Panc1 (cell line): ENCODE data around the gene CCDC9B. TPM values are rescaled to one million over a fixed set of nuclear protein-coding genes. Genes with fewer than 3 reads are reported as not detected.

Source experiments
- ATAC-seq: fragments of 200-7000 bp; cut with Tn5 transposase; 2 replicates; pipeline ENCODE4 v1.9.1; 2020; ENCODE audit warnings: mild to moderate bottlenecking, moderate library complexity
- BruUV-seq: library from RNA; stranded (reverse); fragments of 400-500 nt; replicated peaks from 2 replicates; lab custom pipeline; 2021; lab: Mats Ljungman, UMichigan
- CTCF ChIA-PET: fragments of 300-600 bp; sonication (Branson Sonifier 250); formaldehyde crosslinking; loops from one replicate; lab custom pipeline; 2022; ENCODE audit warnings: antibody characterized with exemption; lab: Charles Lee
- POLR2A ChIA-PET: fragments of 300-600 bp; sonication (Branson Sonifier 250); formaldehyde crosslinking; loops from one replicate; lab custom pipeline; 2022; ENCODE audit warnings: antibody characterized with exemption; lab: Charles Lee
- DNase-seq: peaks from one replicate; pipeline ENCODE4 v3.0.0-alpha.2; 2010; ENCODE audit warnings: low read depth, low spot score
- H3K27ac ChIP-seq: 2 replicates; pipeline ENCODE4 v1.5.1; 2011; ENCODE audit warnings: mild to moderate bottlenecking, low read length, inconsistent platforms
- H3K27me3 ChIP-seq: fragments of 200-500 bp; sonication (Bioruptor generic); 2 replicates; pipeline ENCODE4 v1.6.0; 2014; ENCODE audit warnings: low read length, inconsistent platforms; ENCODE audit not compliant: control insufficient read depth, insufficient read depth
- H3K36me3 ChIP-seq: fragments of 200-500 bp; sonication (Bioruptor generic); 2 replicates; pipeline ENCODE4 v1.5.1; 2014; ENCODE audit warnings: inconsistent platforms, mild to moderate bottlenecking, low read length, moderate library complexity; ENCODE audit not compliant: control insufficient read depth, insufficient read depth
- H3K4me1 ChIP-seq: 2 replicates; pipeline ENCODE4 v1.5.1; 2011; ENCODE audit warnings: inconsistent platforms, mild to moderate bottlenecking, low read length, moderate library complexity; ENCODE audit not compliant: control insufficient read depth, insufficient read depth
- H3K4me3 ChIP-seq, 2 experiments: 2 replicates each; pipeline ENCODE4 v1.5.1; 2011 to 2012; ENCODE audit warnings: low read depth in 2 of 2, low read length in 2 of 2, mild to moderate bottlenecking in 2 of 2, inconsistent platforms in 1 of 2, moderate library complexity in 1 of 2
- H3K9me3 ChIP-seq: fragments of 200-500 bp; sonication (Bioruptor generic); 2 replicates; pipeline ENCODE4 v1.5.1; 2014; ENCODE audit warnings: low read depth, mild to moderate bottlenecking, inconsistent platforms, low read length, moderate library complexity; ENCODE audit not compliant: control insufficient read depth, insufficient read depth
- CTCF ChIP-seq: fragments of 450-650 bp; IDR thresholded peaks from 2 replicates; pipeline ENCODE4 v1.5.1; 2017; ENCODE audit warnings: mild to moderate bottlenecking
- POLR2AphosphoS5 ChIP-seq: IDR thresholded peaks from 2 replicates; pipeline ENCODE4 v1.6.1; 2012; ENCODE audit warnings: mild to moderate bottlenecking, low read depth, low read length, moderate library complexity
- REST ChIP-seq, 2 experiments: IDR thresholded peaks; 2 replicates each; pipeline ENCODE4 v1.6.1; 2011 to 2012; ENCODE audit warnings: low read depth in 2 of 2, control low read depth in 1 of 2, low read length in 1 of 2, mild to moderate bottlenecking in 1 of 2, moderate library complexity in 1 of 2; ENCODE audit not compliant: insufficient read depth in 1 of 2
- SIN3A ChIP-seq: IDR thresholded peaks from 2 replicates; pipeline ENCODE4 v1.6.1; 2012; ENCODE audit warnings: low read depth, mild to moderate bottlenecking, low read length, moderate library complexity, borderline replicate concordance; ENCODE audit not compliant: insufficient read depth
- TCF7L2 ChIP-seq: IDR thresholded peaks from 2 replicates; pipeline ENCODE4 v1.6.1; 2011; ENCODE audit warnings: mild to moderate bottlenecking, low read depth, low read length, inconsistent platforms
- in situ Hi-C: cut with HindIII; loops from 2 replicates; pipeline ENCODE4 v1.10.0; 2016; ENCODE audit warnings: low sequenced_read_pairs, low pct_unique_long_range_greater_than_20kb
- intact Hi-C: fragments of 100-400 bp; cut with micrococcal nuclease; formaldehyde crosslinking; loops from one replicate; pipeline ENCODE4 v1.10.0; 2022; ENCODE audit not compliant: unreplicated experiment
- total RNA-seq: library from RNA; stranded (reverse); gene quantifications from one replicate; pipeline ENCODE4 v1.2.1, GENCODE V29; 2021; ENCODE audit not compliant: unreplicated experiment

Gene CCDC9B
- total RNA-seq, 1 experiment from 2014 or later = 55.9 TPM

- in situ Hi-C loops = no loop called here
- DNase-seq (no peak), ATAC-seq (no peak)
- BruUV-seq = no TSS peak
- Histone ChIP-seq H3K27ac (no peak overlapping the region), H3K36me3 (no peaks in the 10 kb centered on the region), H3K4me1 (no peaks in the 10 kb centered on the region), H3K4me3 (no peak overlapping the region), H3K27me3 (no peaks in the 10 kb centered on the region), H3K9me3 (peaks cover 6% of the 10 kb centered on the region; the same call in 1 of the 2 replicates)
- POLR2A ChIA-PET = no interaction called here
- CTCF ChIA-PET = no interaction called here
- TF ChIP-seq CTCF (no peak), POLR2AphosphoS5 (no peak), SIN3A (no peak)
- intact Hi-C loops = no loop called here
These were observed 40.4 kb downstream of the CCDC9B start for GRCh38 chr15:40300367-40300766.

- H3K27ac ChIP-seq = no peak overlapping the region
- intact Hi-C loops = no loop called here
- no peaks in the 10 kb centered on the region for H3K36me3 ChIP-seq
- in situ Hi-C loops = no loop called here
- DNase-seq (no peak), ATAC-seq (no peak)
- TF ChIP-seq REST (IDR thresholded peaks at IDR 0.05; ENCODE audit: insufficient read depth in 1 of 2, low read depth in 2 of 2, low read length in 1 of 2) (no peak), POLR2AphosphoS5 (no peak), TCF7L2 (no peak), CTCF (no peak), SIN3A (no peak)
- ChIA-PET CTCF (no interaction called here), POLR2A (no interaction called here)
- BruUV-seq = no TSS peak
- no peaks in the 10 kb centered on the region for H3K4me1 ChIP-seq
- H3K9me3 ChIP-seq = peaks cover 6% of the 10 kb centered on the region; the same call in 1 of the 2 replicates
- H3K4me3 ChIP-seq = no peak overlapping the region
- H3K27me3 ChIP-seq = no peaks in the 10 kb centered on the region
These were observed 42.4 kb downstream of the CCDC9B start for GRCh38 chr15:40298216-40298935.
